ENCODE data around the gene NSMCE4A.
A peak's percentile ranks its signal among the peaks of the same experiment; 100 is the strongest.
"Not testable (repeated sequence)": the region's sequence is repeated elsewhere in the genome, so short reads cannot be mapped to it uniquely, and the experiment has no call there.

NSMCE4A gene

GRCh38 chr10:122018951-122019413, 44.0 kb upstream of the NSMCE4A start:
- no peak overlapping the region for H3K27ac ChIP-seq
- DNase-seq (ENCODE audit: low spot score), result no peak
- no peak overlapping the region for H3K4me3 ChIP-seq
- no peak for TF ChIP-seq CTCF (IDR thresholded peaks at IDR 0.05)

DNA sequence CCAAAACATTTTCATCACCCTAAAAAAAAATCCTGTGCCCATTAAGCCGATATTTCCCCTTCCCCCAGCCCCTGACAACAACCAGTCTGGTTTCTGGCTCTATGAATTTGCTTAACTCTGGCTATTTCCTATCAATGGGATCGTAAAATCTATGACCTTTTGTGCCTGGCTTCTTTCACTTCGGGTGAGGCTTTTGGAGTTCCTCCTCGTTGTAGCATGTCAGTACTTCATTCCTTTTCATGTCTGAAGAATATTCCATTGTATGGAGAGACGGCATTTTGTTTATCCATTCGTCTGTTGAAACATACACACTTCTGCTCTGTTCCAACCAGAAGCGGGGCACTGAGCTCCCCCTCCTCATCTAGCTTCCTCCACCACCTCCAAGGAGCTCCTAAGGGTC, 43.5 kb upstream of the NSMCE4A start:
- Histone ChIP-seq H3K27ac (no peak overlapping the region), H3K4me3 (no peak overlapping the region)
- TF ChIP-seq CTCF (IDR thresholded peaks at IDR 0.05), result no peak
- DNase-seq (ENCODE audit: low spot score), result no peak

DNA sequence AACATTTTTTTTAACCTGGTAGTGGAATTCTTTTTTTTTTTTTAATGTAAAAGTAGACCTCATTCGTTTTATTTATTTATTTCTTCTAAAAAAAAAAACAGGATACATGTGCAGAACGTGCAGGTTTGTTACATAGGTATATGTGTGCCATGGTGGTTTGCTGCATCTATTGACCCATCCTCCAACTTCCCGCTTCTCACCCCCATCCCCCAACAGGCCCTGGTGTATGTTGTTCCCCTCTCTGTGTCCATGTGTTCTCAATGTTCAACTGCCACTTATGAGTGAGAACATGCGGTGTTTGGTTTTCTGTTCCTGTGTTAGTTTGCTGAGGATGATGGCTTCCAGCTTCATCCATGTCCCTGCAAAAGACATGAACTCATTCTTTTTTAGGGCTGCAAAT, 42.9 kb upstream of the NSMCE4A start:
- H3K4me3 ChIP-seq; DNase-seq (ENCODE audit: low spot score); H3K27ac ChIP-seq: not testable (repeated sequence)

GRCh38 chr10:122014652-122015248, 39.7 kb upstream of the NSMCE4A start:
- no peak for DNase-seq (ENCODE audit: low spot score)
- no peak overlapping the region for H3K4me3 ChIP-seq
- no peak overlapping the region for H3K27ac ChIP-seq
- no peak for TF ChIP-seq CTCF (IDR thresholded peaks at IDR 0.05)

- H3K4me3 ChIP-seq, result no peak overlapping the region
- no peak for DNase-seq (ENCODE audit: low spot score)
- peak overlapping the region in 1 of 2 donors; percentile 46 for H3K27ac ChIP-seq
- TF ChIP-seq CTCF (IDR thresholded peaks at IDR 0.05), result no peak
These were observed 38.3 kb upstream of the NSMCE4A start for GRCh38 chr10:122013311-122013780.

GRCh38 chr10:122012731-122013130, 37.7 kb upstream of the NSMCE4A start:
- Histone ChIP-seq H3K27ac (peak overlapping the region in 1 of 2 donors; percentile 46), H3K4me3 (no peak overlapping the region)
- DNase-seq (ENCODE audit: low spot score), result no peak
- no peak for TF ChIP-seq CTCF (IDR thresholded peaks at IDR 0.05)

- TF ChIP-seq CTCF (IDR thresholded peaks at IDR 0.05), result no peak
- Histone ChIP-seq H3K4me3 (no peak overlapping the region), H3K27ac (peak overlapping the region; percentile 1 to 45)
- no peak for DNase-seq (ENCODE audit: low spot score)
These were observed 35.5 kb upstream of the NSMCE4A start for GRCh38 chr10:122010405-122011050.
